Measurements from ENCODE around the gene ELAVL2. TPM values are rescaled to one million over a fixed set of nuclear protein-coding genes. Genes with fewer than 3 reads are reported as not detected.

The ELAVL2 gene
- total RNA-seq, 1 experiment from 2014 or later: not detected

DNA sequence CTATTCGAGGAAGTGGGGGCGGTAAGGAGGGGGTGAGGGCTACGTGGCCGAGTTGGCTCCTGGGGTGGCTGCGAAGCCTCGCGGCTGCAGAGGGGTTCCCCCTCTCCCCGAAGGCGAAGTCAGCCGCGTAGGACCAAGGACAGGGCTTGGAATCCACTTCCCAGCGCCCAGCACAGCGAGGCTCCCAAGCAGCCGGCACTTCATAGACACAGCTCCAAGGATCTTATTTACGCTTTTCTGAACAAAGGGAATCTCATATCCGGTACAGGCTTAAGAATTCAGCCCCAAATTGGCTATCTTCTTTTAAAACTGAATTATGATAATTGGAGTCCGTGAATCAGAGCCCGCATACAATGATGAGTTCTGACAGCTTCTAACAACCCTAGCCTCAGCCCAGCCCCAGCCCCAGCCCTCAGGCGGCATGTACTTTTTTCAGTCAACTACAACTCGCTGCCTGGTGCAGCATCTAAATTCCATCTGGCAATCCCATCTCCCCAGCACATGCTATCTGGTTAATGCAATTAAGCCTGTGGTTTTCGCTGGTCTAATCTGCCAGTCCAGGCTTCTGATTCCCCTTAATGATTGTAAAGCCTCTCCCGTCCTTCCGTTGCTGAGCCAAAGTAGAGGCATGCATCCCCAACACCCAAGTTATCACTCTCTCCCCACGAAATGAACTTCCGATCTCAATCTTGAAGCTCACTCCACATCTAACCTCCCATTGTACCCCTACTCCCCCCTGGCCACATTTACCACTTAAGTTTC, 1.0 kb downstream of the ELAVL2 start:
- no peak for DNase-seq (ENCODE audit: low spot score)
- Histone ChIP-seq H3K4me1 (ENCODE audit: insufficient read depth, low read length, poor library complexity, severe bottlenecking) (no peaks in the 10 kb centered on the region), H3K4me3 (ENCODE audit: low read depth, low read length, poor library complexity, severe bottlenecking) (no peak overlapping the region), H3K36me3 (ENCODE audit: insufficient read depth, low read length, poor library complexity, severe bottlenecking) (no peaks in the 10 kb centered on the region), H3K9me3 (ENCODE audit: low read depth, low read length, poor library complexity, severe bottlenecking) (no peaks in the 10 kb centered on the region), H3K27ac (ENCODE audit: low read depth, low read length, poor library complexity, severe bottlenecking) (no peak overlapping the region), H3K27me3 (replicated peaks; ENCODE audit: insufficient read depth, low read depth, low read length, poor library complexity) (peaks cover 6% of the 10 kb centered on the region)
- ChIA-PET POLR2A (ENCODE audit: low non-redundant PET) (no interaction called here), CTCF (no interaction called here)
- no peak for TF ChIP-seq EZH2 (IDR thresholded peaks at IDR 0.05; ENCODE audit: borderline replicate concordance, low read depth, low read length, poor library complexity, severe bottlenecking)
- TF ChIP-seq, protein P1, sequence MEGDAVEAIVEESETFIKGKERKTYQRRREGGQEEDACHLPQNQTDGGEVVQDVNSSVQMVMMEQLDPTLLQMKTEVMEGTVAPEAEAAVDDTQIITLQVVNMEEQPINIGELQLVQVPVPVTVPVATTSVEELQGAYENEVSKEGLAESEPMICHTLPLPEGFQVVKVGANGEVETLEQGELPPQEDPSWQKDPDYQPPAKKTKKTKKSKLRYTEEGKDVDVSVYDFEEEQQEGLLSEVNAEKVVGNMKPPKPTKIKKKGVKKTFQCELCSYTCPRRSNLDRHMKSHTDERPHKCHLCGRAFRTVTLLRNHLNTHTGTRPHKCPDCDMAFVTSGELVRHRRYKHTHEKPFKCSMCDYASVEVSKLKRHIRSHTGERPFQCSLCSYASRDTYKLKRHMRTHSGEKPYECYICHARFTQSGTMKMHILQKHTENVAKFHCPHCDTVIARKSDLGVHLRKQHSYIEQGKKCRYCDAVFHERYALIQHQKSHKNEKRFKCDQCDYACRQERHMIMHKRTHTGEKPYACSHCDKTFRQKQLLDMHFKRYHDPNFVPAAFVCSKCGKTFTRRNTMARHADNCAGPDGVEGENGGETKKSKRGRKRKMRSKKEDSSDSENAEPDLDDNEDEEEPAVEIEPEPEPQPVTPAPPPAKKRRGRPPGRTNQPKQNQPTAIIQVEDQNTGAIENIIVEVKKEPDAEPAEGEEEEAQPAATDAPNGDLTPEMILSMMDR (conservative IDR thresholded peaks at IDR 0.05; ENCODE audit: low read depth, low read length): no peak
- BruUV-seq (replicated peaks): no TSS peak
- intact Hi-C loops (cut with micrococcal nuclease; ENCODE audit: unreplicated experiment): no loop called here

DNA sequence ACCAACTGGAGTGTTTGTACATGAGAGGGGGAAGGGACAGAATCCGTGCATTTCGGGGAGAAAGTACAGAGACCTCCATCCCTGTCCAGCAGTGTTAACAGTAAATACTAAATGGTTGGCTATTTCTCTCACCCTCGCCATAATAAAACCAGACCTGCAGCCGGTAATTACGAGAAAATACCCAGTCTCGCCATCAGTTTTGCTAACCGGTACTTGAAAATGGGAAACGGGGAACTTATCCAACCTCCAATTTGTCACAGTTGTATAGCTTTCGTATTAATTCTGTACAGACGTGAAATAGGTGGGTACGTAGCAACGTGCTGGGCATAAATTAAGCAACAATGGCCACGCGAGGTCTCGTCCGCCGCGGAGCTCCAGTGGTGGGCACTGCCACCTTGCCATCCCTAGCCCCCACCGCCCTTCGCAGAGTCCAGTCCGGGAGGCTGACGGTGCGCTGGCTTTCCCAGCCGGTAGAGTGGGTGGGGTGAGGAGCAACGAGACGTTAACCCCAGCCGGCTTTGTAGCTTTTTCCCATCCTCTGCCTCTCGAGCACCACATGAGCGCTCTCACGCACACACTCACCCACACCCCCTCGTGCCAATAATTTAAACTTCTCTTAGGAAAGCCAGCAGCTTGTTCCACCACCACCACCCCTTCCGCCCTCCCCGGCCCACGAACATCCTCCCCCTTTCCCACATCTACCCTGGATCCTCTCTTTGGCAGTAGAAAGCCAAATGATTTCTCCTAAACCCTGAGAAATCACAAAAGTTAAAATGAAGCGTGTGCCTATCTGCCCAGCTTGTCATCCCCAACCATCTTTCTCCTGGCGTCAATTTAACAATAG, 1.8 kb downstream of the ELAVL2 start:
- Histone ChIP-seq H3K27me3 (replicated peaks; ENCODE audit: insufficient read depth, low read depth, low read length, poor library complexity) (peaks cover 4% of the 10 kb centered on the region), H3K4me3 (ENCODE audit: low read depth, low read length, poor library complexity, severe bottlenecking) (no peak overlapping the region), H3K9me3 (ENCODE audit: low read depth, low read length, poor library complexity, severe bottlenecking) (no peaks in the 10 kb centered on the region), H3K27ac (ENCODE audit: low read depth, low read length, poor library complexity, severe bottlenecking) (no peak overlapping the region), H3K4me1 (ENCODE audit: insufficient read depth, low read length, poor library complexity, severe bottlenecking) (no peaks in the 10 kb centered on the region), H3K36me3 (ENCODE audit: insufficient read depth, low read length, poor library complexity, severe bottlenecking) (no peaks in the 10 kb centered on the region)
- POLR2A ChIA-PET (ENCODE audit: low non-redundant PET): no interaction called here
- CTCF ChIA-PET: no interaction called here
- BruUV-seq (replicated peaks): no TSS peak
- TF ChIP-seq, protein P1 (conservative IDR thresholded peaks at IDR 0.05; ENCODE audit: low read depth, low read length): no peak
- TF ChIP-seq EZH2 (IDR thresholded peaks at IDR 0.05; ENCODE audit: borderline replicate concordance, low read depth, low read length, poor library complexity, severe bottlenecking): no peak
- intact Hi-C loops (cut with micrococcal nuclease; ENCODE audit: unreplicated experiment): no loop called here
- DNase-seq (ENCODE audit: low spot score): no peak

DNA sequence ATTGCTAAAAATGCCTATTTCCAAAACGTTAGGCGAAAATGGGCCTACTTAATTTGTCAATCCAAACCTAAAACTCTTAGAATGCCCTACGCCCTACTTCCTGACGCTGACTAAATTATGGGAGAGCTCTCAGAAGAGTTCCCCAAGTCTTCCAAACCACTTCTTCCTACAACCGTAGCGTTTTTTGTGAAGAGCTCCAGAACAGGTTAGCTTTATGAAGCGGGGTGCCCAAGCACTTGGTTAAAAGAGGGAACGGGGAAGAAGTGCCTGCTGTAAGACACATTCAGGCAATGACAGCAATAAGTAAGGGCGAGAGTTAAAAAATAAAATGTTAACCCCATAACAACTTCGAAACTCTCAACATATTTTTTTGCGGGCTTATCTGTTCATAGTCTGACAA, 2.8 kb downstream of the ELAVL2 start:
- DNase-seq (ENCODE audit: low spot score): no peak
- H3K27me3 ChIP-seq (replicated peaks; ENCODE audit: insufficient read depth, low read depth, low read length, poor library complexity): peaks cover 4% of the 10 kb centered on the region
- no peaks in the 10 kb centered on the region for H3K36me3 ChIP-seq (ENCODE audit: insufficient read depth, low read length, poor library complexity, severe bottlenecking)
- no peak for TF ChIP-seq EZH2 (IDR thresholded peaks at IDR 0.05; ENCODE audit: borderline replicate concordance, low read depth, low read length, poor library complexity, severe bottlenecking)
- TF ChIP-seq, protein P1 (conservative IDR thresholded peaks at IDR 0.05; ENCODE audit: low read depth, low read length): no peak
- intact Hi-C loops (cut with micrococcal nuclease; ENCODE audit: unreplicated experiment): no loop called here
- ChIA-PET POLR2A (ENCODE audit: low non-redundant PET) (no interaction called here), CTCF (no interaction called here)
- H3K4me1 ChIP-seq (ENCODE audit: insufficient read depth, low read length, poor library complexity, severe bottlenecking): no peaks in the 10 kb centered on the region
- H3K27ac ChIP-seq (ENCODE audit: low read depth, low read length, poor library complexity, severe bottlenecking): no peak overlapping the region
- no peaks in the 10 kb centered on the region for H3K9me3 ChIP-seq (ENCODE audit: low read depth, low read length, poor library complexity, severe bottlenecking)
- no TSS peak for BruUV-seq (replicated peaks)
- no peak overlapping the region for H3K4me3 ChIP-seq (ENCODE audit: low read depth, low read length, poor library complexity, severe bottlenecking)
